NOMO-1 treated with dmso at 0.1 percent for 144 hours (cell line): ENCODE data around the gene UVRAG.

Source experiments
- DNase-seq: peaks from one replicate; lab custom pipeline; 2025; ENCODE audit not compliant: unreplicated experiment; lab: John Stamatoyannopoulos, UW

The UVRAG gene

GRCh38 chr11:75996523-75997442 lies 181.8 kb downstream of the UVRAG start:
- DNase-seq: no peak

GRCh38 chr11:76004400-76004799 lies 189.4 kb downstream of the UVRAG start:
- no peak for DNase-seq

- DNase-seq: no peak
Measured at GRCh38 chr11:76005756-76006155, 190.7 kb downstream of the UVRAG start.

GRCh38 chr11:76007166-76007565 lies 192.2 kb downstream of the UVRAG start:
- no peak for DNase-seq

DNA sequence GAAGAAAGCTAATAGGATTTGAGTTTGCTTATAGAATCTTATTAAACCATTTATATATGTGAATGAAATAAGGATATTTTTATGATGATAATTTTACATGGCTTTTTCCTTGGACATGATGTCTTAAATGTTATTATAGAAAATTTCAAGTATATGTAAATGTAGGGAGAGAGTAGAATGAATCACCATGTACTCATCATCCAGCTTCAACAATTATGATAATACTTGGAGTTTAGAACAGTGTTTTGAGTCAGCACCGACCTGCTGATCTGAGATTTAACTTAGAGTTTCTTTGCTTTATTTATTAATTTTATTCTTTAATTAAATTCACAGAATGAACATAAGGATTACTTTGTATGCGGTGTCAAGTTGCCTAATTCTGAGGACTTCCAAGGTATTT lies 193.5 kb downstream of the UVRAG start:
- DNase-seq: no peak

GRCh38 chr11:76010051-76010450 lies 195.0 kb downstream of the UVRAG start:
- DNase-seq: no peak

GRCh38 chr11:76013526-76013925 lies 198.5 kb downstream of the UVRAG start:
- DNase-seq: no peak

DNA sequence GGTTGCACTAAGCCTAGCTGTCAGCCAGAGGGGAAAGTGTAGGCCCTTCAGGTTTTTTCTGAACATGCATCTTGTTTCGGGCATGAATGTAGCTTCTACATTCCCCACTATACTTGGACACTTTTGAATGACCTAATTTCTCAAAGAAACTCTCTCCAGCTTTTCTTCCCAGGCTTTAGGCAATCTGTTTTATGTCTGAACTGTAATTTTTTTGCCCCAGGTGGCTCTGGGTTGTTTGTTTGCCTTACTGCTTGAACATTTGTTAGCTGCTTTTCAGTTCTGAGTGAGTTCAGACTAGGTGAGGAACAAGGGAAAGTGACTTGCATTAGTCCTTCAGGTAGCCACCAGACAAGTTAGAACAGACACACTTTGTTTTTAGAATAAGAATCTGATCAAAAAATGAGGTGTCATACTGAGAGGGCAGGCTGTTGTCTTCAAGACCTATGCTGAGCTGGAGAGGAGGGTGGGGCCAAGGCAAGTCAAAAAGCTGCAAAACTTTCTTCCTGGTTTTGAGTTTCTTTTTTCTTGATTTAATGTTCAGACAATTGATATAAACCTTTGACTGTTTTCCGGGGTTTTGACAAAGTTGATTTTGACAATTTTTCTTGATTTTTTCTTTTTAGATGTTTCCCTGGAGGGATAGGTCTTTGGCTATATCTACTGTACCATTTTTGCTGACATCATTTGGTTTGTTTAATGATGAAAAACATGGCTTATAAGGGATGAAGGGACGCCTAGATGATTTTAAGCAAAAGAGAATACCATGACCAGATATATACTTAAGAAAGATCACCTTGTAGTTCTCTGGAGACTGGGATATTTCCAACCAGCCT lies 208.4 kb downstream of the UVRAG start:
- no peak for DNase-seq

DNA sequence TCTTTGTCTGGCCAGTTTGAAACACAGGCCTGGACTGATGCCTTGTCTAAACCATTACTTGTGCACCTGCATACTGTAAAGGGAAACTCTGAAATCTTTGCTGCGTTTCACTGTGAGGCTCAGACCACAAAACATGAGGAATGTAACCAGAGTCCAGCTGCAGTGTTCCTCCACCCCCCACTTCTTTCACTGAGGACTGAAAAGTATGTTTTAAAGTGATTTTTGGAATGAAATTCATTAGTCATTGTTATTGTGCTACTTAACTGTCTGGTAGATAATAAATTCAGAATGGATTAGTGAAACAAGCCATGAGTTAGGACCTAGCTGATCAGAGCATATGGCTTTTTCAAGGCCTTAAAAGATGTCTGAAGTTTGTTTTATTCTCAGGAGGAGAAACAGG lies 210.1 kb downstream of the UVRAG start:
- no peak for DNase-seq

DNA sequence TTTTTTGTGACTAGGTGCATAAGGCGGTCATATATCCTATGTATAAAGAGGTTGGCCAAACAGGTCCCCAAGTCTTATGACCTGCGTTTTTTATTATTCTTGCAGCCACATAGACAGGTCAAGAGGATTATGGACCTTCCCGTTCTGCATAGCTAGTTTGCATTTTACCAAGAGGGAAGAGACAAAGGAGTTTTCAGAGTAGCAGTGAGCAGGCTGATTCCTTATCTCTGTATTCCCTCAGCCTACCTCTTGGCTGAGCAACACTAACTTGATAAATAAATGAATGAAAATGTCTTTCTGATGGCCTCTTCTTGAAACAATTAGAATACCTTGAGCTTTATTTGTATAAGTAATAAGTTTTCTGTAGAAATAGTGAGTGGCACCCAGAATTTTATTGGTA lies 210.8 kb downstream of the UVRAG start:
- no peak for DNase-seq

GRCh38 chr11:76026281-76026680 lies 211.3 kb downstream of the UVRAG start:
- DNase-seq: no peak

- no peak for DNase-seq
Measured at GRCh38 chr11:76026862-76027261, 211.9 kb downstream of the UVRAG start.

GRCh38 chr11:76030286-76030685 lies 215.3 kb downstream of the UVRAG start:
- DNase-seq: no peak

DNA sequence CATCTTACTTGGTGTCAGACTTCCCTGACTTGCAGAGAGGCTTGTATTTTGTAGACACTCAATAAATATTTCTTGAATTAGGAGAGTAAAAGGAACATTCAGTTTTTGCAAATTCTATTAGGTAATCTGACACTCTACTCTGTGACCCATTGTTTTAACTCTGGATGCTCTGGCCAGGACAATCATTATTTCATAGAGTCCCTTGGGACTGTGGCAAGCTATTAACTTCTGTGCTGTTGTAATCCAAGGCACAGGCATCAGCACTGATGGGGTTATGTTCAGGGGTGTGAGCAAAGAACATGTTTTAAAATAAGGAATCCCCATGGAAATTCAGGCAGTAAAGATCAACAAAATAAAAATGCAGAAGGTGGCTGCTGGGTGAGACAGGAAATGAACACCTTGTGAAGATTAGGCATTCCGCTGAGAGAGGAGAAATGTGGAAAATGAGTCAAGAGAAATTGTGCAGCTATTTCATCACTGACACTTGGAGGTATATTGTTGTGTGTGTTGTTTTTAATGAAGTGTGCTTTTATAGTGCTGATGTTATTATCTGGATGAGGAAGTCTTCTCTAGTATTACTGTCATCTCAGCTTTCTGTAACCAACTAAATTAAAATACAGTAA lies 216.1 kb downstream of the UVRAG start:
- no peak for DNase-seq

DNA sequence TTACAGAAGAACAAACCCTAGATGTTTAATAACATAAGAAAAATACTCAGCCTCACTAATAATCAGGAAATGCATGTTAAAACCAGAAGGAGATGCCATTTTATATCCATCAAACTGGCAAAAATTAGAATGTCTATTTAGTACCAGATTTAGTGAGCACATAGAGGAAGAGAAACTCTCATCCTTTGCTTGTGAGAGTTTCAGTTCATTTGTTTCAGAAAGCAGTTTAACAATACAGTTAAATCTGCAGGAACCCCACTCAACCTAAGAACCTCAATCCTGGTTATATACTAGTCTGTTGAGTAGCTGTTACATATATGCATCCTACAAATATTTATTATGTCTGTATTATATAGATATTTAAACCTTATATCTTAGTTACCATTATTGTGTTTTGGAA lies 218.7 kb downstream of the UVRAG start:
- no peak for DNase-seq

DNA sequence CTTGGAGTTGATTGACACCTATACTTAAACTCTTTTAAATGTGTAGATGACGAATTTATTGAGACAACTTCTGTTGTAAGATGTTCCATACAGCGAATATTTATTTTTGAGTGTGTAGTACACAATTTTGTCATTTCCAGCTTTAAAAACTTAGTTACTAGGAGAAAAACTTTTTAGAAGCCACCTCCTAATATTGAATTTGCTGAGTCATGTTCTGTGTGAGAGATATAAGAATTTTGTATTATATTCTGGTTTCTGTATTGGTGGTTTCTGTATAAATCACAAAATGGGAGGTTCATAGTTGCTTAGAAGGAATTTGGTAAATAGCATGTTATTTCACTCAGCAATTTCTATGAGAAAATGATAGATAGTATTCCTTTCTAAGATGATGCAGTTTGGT lies 220.0 kb downstream of the UVRAG start:
- DNase-seq: no peak

GRCh38 chr11:76038608-76039007 lies 223.6 kb downstream of the UVRAG start:
- no peak for DNase-seq

DNA sequence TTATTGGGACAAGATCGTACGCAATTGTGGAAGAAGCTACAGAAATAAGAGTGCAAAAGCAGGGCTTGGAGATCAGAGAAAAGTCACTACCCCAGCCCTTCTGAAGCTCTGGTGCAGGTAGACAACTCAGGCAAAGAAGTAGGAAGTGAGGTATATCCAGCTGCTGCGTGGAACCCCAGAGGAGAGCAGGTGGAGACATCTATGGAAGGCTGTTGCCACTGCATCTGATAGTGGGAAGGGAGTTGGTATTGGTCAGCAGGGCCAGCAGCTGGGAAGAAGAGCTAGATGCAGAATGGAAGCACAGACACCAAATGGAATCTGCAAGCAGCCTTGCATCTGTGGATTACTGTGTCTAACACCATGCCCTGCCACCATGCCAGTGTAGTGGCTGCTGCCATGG lies 226.2 kb downstream of the UVRAG start:
- DNase-seq: no peak

- no peak for DNase-seq
Measured at GRCh38 chr11:76044750-76045320, 229.8 kb downstream of the UVRAG start.

DNA sequence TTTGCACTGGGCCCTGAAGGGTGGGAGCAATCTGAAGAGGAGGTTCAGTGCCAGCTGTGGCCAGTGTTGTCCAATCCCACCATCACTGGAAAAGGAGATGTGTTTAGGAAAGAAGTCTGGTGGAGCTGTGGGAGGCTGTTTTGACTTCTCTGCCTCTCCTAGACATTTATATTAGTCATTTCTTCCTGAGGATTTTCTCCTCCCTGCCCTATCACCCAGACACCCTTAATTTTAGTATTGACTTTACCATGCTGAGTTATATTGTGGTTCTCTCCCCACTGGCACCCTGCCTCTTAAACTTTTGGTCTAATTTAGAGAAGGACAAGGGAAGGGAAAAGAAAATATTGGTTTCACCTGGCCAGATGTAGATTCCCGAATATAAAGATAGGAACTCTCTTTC lies 232.2 kb downstream of the UVRAG start:
- DNase-seq: no peak

DNA sequence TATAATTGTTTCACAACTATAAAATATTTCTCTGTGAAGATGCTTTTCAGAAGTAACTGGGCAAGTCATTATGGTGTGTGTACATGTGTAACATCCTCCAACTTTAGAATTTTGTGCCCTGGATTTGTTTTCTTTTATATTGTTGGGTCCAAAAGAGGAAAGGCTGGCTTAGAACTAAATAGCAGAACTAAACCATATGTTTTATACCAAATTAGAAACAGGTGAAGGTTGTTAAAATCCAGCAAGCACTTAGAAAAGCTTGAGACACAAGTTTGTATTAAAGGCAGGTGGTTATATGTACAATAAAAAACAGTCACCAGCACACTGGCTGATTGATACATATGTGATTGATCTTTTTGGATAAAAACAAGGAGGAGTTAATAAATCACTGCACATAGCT lies 232.8 kb downstream of the UVRAG start:
- DNase-seq: no peak
